ENCODE measurements around the gene HDAC9.

GRCh38 chr7:18644981-18645380 lies 149.4 kb downstream of the HDAC9 start:
- TF ChIP-seq, protein P1, sequence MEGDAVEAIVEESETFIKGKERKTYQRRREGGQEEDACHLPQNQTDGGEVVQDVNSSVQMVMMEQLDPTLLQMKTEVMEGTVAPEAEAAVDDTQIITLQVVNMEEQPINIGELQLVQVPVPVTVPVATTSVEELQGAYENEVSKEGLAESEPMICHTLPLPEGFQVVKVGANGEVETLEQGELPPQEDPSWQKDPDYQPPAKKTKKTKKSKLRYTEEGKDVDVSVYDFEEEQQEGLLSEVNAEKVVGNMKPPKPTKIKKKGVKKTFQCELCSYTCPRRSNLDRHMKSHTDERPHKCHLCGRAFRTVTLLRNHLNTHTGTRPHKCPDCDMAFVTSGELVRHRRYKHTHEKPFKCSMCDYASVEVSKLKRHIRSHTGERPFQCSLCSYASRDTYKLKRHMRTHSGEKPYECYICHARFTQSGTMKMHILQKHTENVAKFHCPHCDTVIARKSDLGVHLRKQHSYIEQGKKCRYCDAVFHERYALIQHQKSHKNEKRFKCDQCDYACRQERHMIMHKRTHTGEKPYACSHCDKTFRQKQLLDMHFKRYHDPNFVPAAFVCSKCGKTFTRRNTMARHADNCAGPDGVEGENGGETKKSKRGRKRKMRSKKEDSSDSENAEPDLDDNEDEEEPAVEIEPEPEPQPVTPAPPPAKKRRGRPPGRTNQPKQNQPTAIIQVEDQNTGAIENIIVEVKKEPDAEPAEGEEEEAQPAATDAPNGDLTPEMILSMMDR (conservative IDR thresholded peaks at IDR 0.05; ENCODE audit: low read length) = no peak
- no peak for TF ChIP-seq EZH2phosphoT487 (IDR thresholded peaks at IDR 0.05; ENCODE audit: borderline replicate concordance)

Measured in Loucy (cell line).